K562 (cell line): ENCODE measurements around the gene NFS1.

ENCODE experiments used
- CTCF ChIP-seq, 3 experiments: IDR thresholded peaks in 2 of 3; conservative IDR thresholded peaks in 1 of 3; 2 replicates each; pipeline ENCODE4 v1.5.1; 2011 to 2012; ENCODE audit warnings: low read length in 3 of 3, mild to moderate bottlenecking in 3 of 3, control low read depth in 2 of 3, improper control_type of control experiment in 1 of 3, inconsistent platforms in 1 of 3, low read depth in 1 of 3, mixed read lengths in 1 of 3, moderate library complexity in 1 of 3; ENCODE audit not compliant: insufficient read depth in 2 of 3
- EP300 ChIP-seq: IDR thresholded peaks from 2 replicates; pipeline ENCODE4 v1.6.1; 2012; ENCODE audit warnings: low read length, improper control_type of control experiment
- HMGXB4 ChIP-seq: sonication (generic); formaldehyde crosslinking; IDR thresholded peaks from 2 replicates; pipeline ENCODE4 v1.8.1; 2023; ENCODE audit warnings: mild to moderate bottlenecking, missing genetic modification reagents
- PHF21A ChIP-seq: fragments of 450-650 bp; IDR thresholded peaks from 2 replicates; pipeline ENCODE4 v1.6.1; 2017; ENCODE audit warnings: low read depth, borderline replicate concordance
- YY1 ChIP-seq, 3 experiments: IDR thresholded peaks; 2 replicates each; pipeline ENCODE4 v1.6.1; 2011; ENCODE audit warnings: low read length in 2 of 3, mild to moderate bottlenecking in 2 of 3, moderate library complexity in 2 of 3, borderline replicate concordance in 1 of 3, control low read depth in 1 of 3, low read depth in 1 of 3; ENCODE audit not compliant: insufficient read depth in 3 of 3, insufficient replicate concordance in 2 of 3, control insufficient read depth in 1 of 3, insufficient read length in 1 of 3; ENCODE audit errors: extremely low read depth in 1 of 3
- ZNF174 ChIP-seq: fragments of 250-450 bp; sonication (Bioruptor Pico); IDR thresholded peaks from 2 replicates; pipeline ENCODE4 v1.4.0; 2020; ENCODE audit warnings: mild to moderate bottlenecking
- ZNF592 ChIP-seq: fragments of 450-650 bp; IDR thresholded peaks from 2 replicates; pipeline ENCODE4 v1.6.1; 2017; ENCODE audit warnings: antibody characterized with exemption, mild to moderate bottlenecking

GRCh38 chr20:35708502-35708901 is 9.3 kb upstream of the NFS1 start:
- TF ChIP-seq ZNF592, result no peak
- TF ChIP-seq PHF21A, result no peak
- no peak for TF ChIP-seq ZNF174
- no peak for TF ChIP-seq HMGXB4 (CRISPR knock-in tag)
- no peak for TF ChIP-seq EP300
- TF ChIP-seq CTCF (IDR thresholded peaks at IDR 0.05 in 2 of 3, conservative IDR thresholded peaks at IDR 0.05 in 1 of 3; ENCODE audit: insufficient read depth in 2 of 3, low read depth in 1 of 3, low read length in 3 of 3), result no peak
- TF ChIP-seq YY1 (IDR thresholded peaks at IDR 0.05; ENCODE audit: borderline replicate concordance in 1 of 3, control insufficient read depth in 1 of 3, extremely low read depth in 1 of 3, insufficient read depth in 3 of 3, insufficient read length in 1 of 3, insufficient replicate concordance in 2 of 3, low read depth in 1 of 3, low read length in 2 of 3), result no peak
